Left lung (tissue), 10 donors: Measurements from ENCODE around the gene PDE4C. TPM values are rescaled to one million over a fixed set of nuclear protein-coding genes. Genes with fewer than 3 reads are reported as not detected.

ENCODE experiments used
- ATAC-seq: fragments of 200-7000 bp; cut with Tn5 transposase; one replicate; pipeline ENCODE4 v1.9.1; 2020; ENCODE audit warnings: moderate library complexity
- DNase-seq, 4 donors: peaks; one replicate each; pipeline ENCODE4 v3.0.0-alpha.2; 2013 to 2020
- H3K27ac ChIP-seq, 2 donors: fragments of 200-600 bp; sonication (generic) in 1 of 2; one replicate each; pipeline versions ENCODE4 v1.5.0 to v1.8.0; 2020 to 2021
- H3K27me3 ChIP-seq, 2 donors: fragments of 200-600 bp; sonication (generic) in 1 of 2; one replicate each; pipeline versions ENCODE4 v1.5.0 to v1.8.0; 2020 to 2021
- H3K36me3 ChIP-seq, 2 donors: fragments of 200-600 bp; sonication (generic) in 1 of 2; one replicate each; pipeline versions ENCODE4 v1.5.0 to v1.8.0; 2020 to 2021
- H3K4me1 ChIP-seq, 2 donors: fragments of 200-600 bp; one replicate each; pipeline ENCODE4 v1.8.0; 2021
- H3K4me3 ChIP-seq, 2 donors: fragments of 200-600 bp; sonication (generic) in 1 of 2; one replicate each; pipeline versions ENCODE4 v1.5.0 to v1.8.0; 2020 to 2021; ENCODE audit warnings: mild to moderate bottlenecking in 1 of 2
- H3K9me3 ChIP-seq, 2 donors: fragments of 200-600 bp; sonication (generic) in 1 of 2; one replicate each; pipeline versions ENCODE4 v1.5.0 to v1.8.0; 2020 to 2021
- CTCF ChIP-seq, 2 donors: fragments of 200-600 bp; sonication (generic) in 1 of 2; IDR thresholded peaks; one replicate each; pipeline versions ENCODE4 v1.5.0 to v1.8.0; 2021; ENCODE audit warnings: antibody characterized with exemption in 2 of 2
- intact Hi-C, 2 donors: fragments of 100-400 bp; cut with DNase I; formaldehyde crosslinking; loops; one replicate each; pipeline versions ENCODE4 v1.11.2 to v1.14.2; 2022
- polyA plus RNA-seq, 6 donors: library from polyadenylated mRNA; unstranded; fragments of 120-200 nt; gene quantifications; one replicate each; pipeline ENCODE4 v1.2.1, GENCODE V29; 2013; ENCODE audit not compliant: insufficient read length in 6 of 6
- total RNA-seq, 2 donors: library from RNA; stranded (reverse); fragmentation: NEBNext Ultra II Directional; extraction: Animal tissue kit (Norgen Biotek cat#: 25700); gene quantifications; one replicate each; pipeline ENCODE4 v1.2.1, GENCODE V29; 2021
- donor health status: DM: no; HTN: yes; CAD: no.
- donor health status: DM: no; HTN: no; CAD: no.

Gene PDE4C
- total and polyA plus RNA-seq, 8 donors, result 1.3 to 11.3 (median 2.0) TPM

GRCh38 chr19:18264971-18265540 lies 38.8 kb upstream of the PDE4C start:
- Histone ChIP-seq H3K4me3 (no peak overlapping the region), H3K9me3 (no peaks in the 10 kb centered on the region), H3K27me3 (no peaks in the 10 kb centered on the region), H3K27ac (no peak overlapping the region), H3K4me1 (no peaks in the 10 kb centered on the region), H3K36me3 (peaks cover 0 to 36% of the 10 kb centered on the region in 2 donors)
- intact Hi-C loops, result no loop called here
- TF ChIP-seq CTCF (IDR thresholded peaks at IDR 0.05), result no peak
- ATAC-seq (no peak), DNase-seq (no peak)

GRCh38 chr19:18264137-18264854 lies 38.1 kb upstream of the PDE4C start:
- Histone ChIP-seq H3K9me3 (no peaks in the 10 kb centered on the region), H3K27ac (no peak overlapping the region), H3K27me3 (no peaks in the 10 kb centered on the region), H3K36me3 (peaks cover 0 to 36% of the 10 kb centered on the region in 2 donors), H3K4me3 (no peak overlapping the region), H3K4me1 (no peaks in the 10 kb centered on the region)
- ATAC-seq (no peak), DNase-seq (no peak)
- intact Hi-C loops, result no loop called here
- no peak for TF ChIP-seq CTCF (IDR thresholded peaks at IDR 0.05)

- Histone ChIP-seq H3K27ac (no peak overlapping the region), H3K4me3 (no peak overlapping the region), H3K4me1 (no peaks in the 10 kb centered on the region), H3K9me3 (no peaks in the 10 kb centered on the region), H3K27me3 (no peaks in the 10 kb centered on the region), H3K36me3 (peaks cover 0 to 36% of the 10 kb centered on the region in 2 donors)
- DNase-seq, result no peak
- no peak for ATAC-seq
- TF ChIP-seq CTCF (IDR thresholded peaks at IDR 0.05), result no peak
- intact Hi-C loops, result no loop called here
Observed at GRCh38 chr19:18263324-18264136, 37.3 kb upstream of the PDE4C start.

GRCh38 chr19:18262917-18263316 lies 36.7 kb upstream of the PDE4C start:
- no peak for TF ChIP-seq CTCF (IDR thresholded peaks at IDR 0.05)
- no peaks in the 10 kb centered on the region for H3K27me3 ChIP-seq
- H3K36me3 ChIP-seq, result peaks cover 0 to 39% of the 10 kb centered on the region in 2 donors
- no peaks in the 10 kb centered on the region for H3K4me1 ChIP-seq
- no peak for ATAC-seq
- no peak for DNase-seq
- H3K27ac ChIP-seq, result no peak overlapping the region
- no peaks in the 10 kb centered on the region for H3K9me3 ChIP-seq
- no peak overlapping the region for H3K4me3 ChIP-seq
- intact Hi-C loops, result no loop called here

GRCh38 chr19:18262144-18262543 lies 35.9 kb upstream of the PDE4C start:
- Histone ChIP-seq H3K36me3 (peaks cover 0 to 38% of the 10 kb centered on the region in 2 donors), H3K4me3 (no peak overlapping the region), H3K27me3 (no peaks in the 10 kb centered on the region), H3K27ac (no peak overlapping the region), H3K4me1 (no peaks in the 10 kb centered on the region), H3K9me3 (no peaks in the 10 kb centered on the region)
- TF ChIP-seq CTCF (IDR thresholded peaks at IDR 0.05), result no peak
- intact Hi-C loops, result no loop called here
- no peak for DNase-seq
- no peak for ATAC-seq
